ENCODE measurements around the gene UNC45B.

DNA sequence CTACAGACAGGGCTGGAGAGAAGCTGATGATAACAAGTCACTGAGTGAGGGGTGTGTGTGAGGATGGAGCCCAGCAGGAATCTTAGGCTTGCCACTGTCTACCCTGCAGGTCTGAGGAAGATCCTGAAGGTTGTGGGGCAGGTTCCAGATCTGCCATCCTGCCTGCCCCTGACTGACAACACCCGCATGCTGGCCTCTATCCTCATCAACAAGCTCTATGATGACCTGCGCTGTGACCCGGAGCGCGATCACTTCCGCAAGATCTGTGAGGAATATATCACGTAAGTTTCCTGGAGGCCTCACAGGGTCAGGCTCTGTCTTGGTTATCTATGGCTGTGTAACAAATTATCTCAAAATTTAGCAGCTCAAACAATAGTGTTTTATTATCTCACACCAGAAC is 16.3 kb downstream of the UNC45B start:
- TF ChIP-seq, protein P1, sequence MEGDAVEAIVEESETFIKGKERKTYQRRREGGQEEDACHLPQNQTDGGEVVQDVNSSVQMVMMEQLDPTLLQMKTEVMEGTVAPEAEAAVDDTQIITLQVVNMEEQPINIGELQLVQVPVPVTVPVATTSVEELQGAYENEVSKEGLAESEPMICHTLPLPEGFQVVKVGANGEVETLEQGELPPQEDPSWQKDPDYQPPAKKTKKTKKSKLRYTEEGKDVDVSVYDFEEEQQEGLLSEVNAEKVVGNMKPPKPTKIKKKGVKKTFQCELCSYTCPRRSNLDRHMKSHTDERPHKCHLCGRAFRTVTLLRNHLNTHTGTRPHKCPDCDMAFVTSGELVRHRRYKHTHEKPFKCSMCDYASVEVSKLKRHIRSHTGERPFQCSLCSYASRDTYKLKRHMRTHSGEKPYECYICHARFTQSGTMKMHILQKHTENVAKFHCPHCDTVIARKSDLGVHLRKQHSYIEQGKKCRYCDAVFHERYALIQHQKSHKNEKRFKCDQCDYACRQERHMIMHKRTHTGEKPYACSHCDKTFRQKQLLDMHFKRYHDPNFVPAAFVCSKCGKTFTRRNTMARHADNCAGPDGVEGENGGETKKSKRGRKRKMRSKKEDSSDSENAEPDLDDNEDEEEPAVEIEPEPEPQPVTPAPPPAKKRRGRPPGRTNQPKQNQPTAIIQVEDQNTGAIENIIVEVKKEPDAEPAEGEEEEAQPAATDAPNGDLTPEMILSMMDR (IDR thresholded peaks at IDR 0.05; ENCODE audit: low read depth, low read length): no peak
- TF ChIP-seq EZH2phosphoT487 (IDR thresholded peaks at IDR 0.05; ENCODE audit: low read depth): no peak
